A673 (cell line): ENCODE data around the gene ATP1A1. TPM values are rescaled to one million over a fixed set of nuclear protein-coding genes. Genes with fewer than 3 reads are reported as not detected.

Source experiments
- BruUV-seq: library from RNA; stranded (reverse); fragments of 400-500 nt; replicated peaks from 2 replicates; lab custom pipeline; 2021; lab: Mats Ljungman, UMichigan
- CTCF ChIA-PET: fragments of 300-600 bp; sonication (Branson Sonifier 250); formaldehyde crosslinking; loops from one replicate; lab custom pipeline; 2022; ENCODE audit warnings: antibody characterized with exemption; lab: Charles Lee
- POLR2A ChIA-PET: fragments of 300-600 bp; sonication (Branson Sonifier 250); formaldehyde crosslinking; loops from one replicate; lab custom pipeline; 2022; ENCODE audit warnings: antibody characterized with exemption; ENCODE audit not compliant: low non-redundant PET; lab: Charles Lee
- DNase-seq: peaks from one replicate; pipeline ENCODE4 v3.0.0-alpha.2; 2015; ENCODE audit warnings: low spot score
- H3K27ac ChIP-seq: fragments of 200-600 bp; sonication (generic); 2 replicates; pipeline ENCODE4 v1.5.1; 2016; ENCODE audit warnings: mixed run types, low read depth, mild to moderate bottlenecking, mixed read lengths, antibody characterized with exemption, low read length; ENCODE audit not compliant: poor library complexity, severe bottlenecking
- H3K27me3 ChIP-seq: fragments of 200-600 bp; sonication (generic); replicated peaks from 2 replicates; pipeline ENCODE4 v1.6.1; 2017; ENCODE audit warnings: mixed run types, low read depth, mild to moderate bottlenecking, mixed read lengths, antibody characterized with exemption, low read length; ENCODE audit not compliant: insufficient read depth, poor library complexity
- H3K36me3 ChIP-seq: fragments of 200-600 bp; sonication (generic); 2 replicates; pipeline ENCODE4 v1.6.1; 2016; ENCODE audit warnings: mixed run types, mild to moderate bottlenecking, mixed read lengths, antibody characterized with exemption, low read length; ENCODE audit not compliant: insufficient read depth, poor library complexity, severe bottlenecking
- H3K4me1 ChIP-seq: fragments of 200-600 bp; sonication (generic); 2 replicates; pipeline ENCODE4 v1.6.1; 2017; ENCODE audit warnings: mixed run types, mild to moderate bottlenecking, mixed read lengths, antibody characterized with exemption, low read length; ENCODE audit not compliant: insufficient read depth, poor library complexity, severe bottlenecking
- H3K4me3 ChIP-seq: fragments of 200-600 bp; sonication (generic); 2 replicates; pipeline ENCODE4 v1.5.1; 2016; ENCODE audit warnings: low read depth, mixed run types, mild to moderate bottlenecking, mixed read lengths, low read length; ENCODE audit not compliant: poor library complexity, severe bottlenecking
- H3K9me3 ChIP-seq: fragments of 200-600 bp; sonication (generic); 2 replicates; pipeline ENCODE4 v1.6.1; 2016; ENCODE audit warnings: mixed run types, low read depth, mild to moderate bottlenecking, mixed read lengths, antibody characterized with exemption, low read length; ENCODE audit not compliant: poor library complexity, severe bottlenecking
- CTCF ChIP-seq: fragments of 300-800, 200-600 bp; sonication (generic); conservative IDR thresholded peaks from 2 replicates; pipeline ENCODE4 v1.5.1; 2017; ENCODE audit warnings: low read depth, mild to moderate bottlenecking, antibody characterized with exemption, low read length, moderate library complexity, mixed read lengths
- EZH2 ChIP-seq: fragments of 200-600 bp; sonication (generic); IDR thresholded peaks from 2 replicates; pipeline ENCODE4 v1.6.1; 2017; ENCODE audit warnings: borderline replicate concordance, low read depth, mild to moderate bottlenecking, mixed read lengths, antibody characterized with exemption, low read length; ENCODE audit not compliant: poor library complexity, severe bottlenecking
- intact Hi-C: fragments of 100-400 bp; cut with micrococcal nuclease; formaldehyde crosslinking; loops from one replicate; pipeline ENCODE4 v1.10.0; 2022; ENCODE audit not compliant: unreplicated experiment
- total RNA-seq: library from RNA; stranded (reverse); gene quantifications from 2 replicates; pipeline ENCODE4 v1.2.3, GENCODE V29; 2021

The ATP1A1 gene
- total RNA-seq, 1 experiment from 2014 or later, result 1,420 TPM

GRCh38 chr1:116340506-116341231 lies 32.4 kb upstream of the ATP1A1 start:
- CTCF ChIA-PET, result no interaction called here
- Histone ChIP-seq H3K9me3 (no peaks in the 10 kb centered on the region), H3K4me1 (no peaks in the 10 kb centered on the region), H3K4me3 (no peak overlapping the region), H3K27ac (no peak overlapping the region), H3K27me3 (no peaks in the 10 kb centered on the region), H3K36me3 (no peaks in the 10 kb centered on the region)
- intact Hi-C loops, result no loop called here
- DNase-seq, result no peak
- POLR2A ChIA-PET, result no interaction called here
- no peak for TF ChIP-seq CTCF
- no peak for TF ChIP-seq EZH2
- BruUV-seq, result no TSS peak

- no peak for TF ChIP-seq CTCF
- TF ChIP-seq EZH2, result no peak
- H3K27ac ChIP-seq, result no peak overlapping the region
- no peaks in the 10 kb centered on the region for H3K4me1 ChIP-seq
- H3K9me3 ChIP-seq, result no peaks in the 10 kb centered on the region
- BruUV-seq, result no TSS peak
- DNase-seq, result no peak
- POLR2A ChIA-PET, result no interaction called here
- H3K27me3 ChIP-seq, result no peaks in the 10 kb centered on the region
- no peaks in the 10 kb centered on the region for H3K36me3 ChIP-seq
- CTCF ChIA-PET, result no interaction called here
- intact Hi-C loops, result no loop called here
- H3K4me3 ChIP-seq, result no peak overlapping the region
These were observed 30.0 kb upstream of the ATP1A1 start for GRCh38 chr1:116343019-116343418.

DNA sequence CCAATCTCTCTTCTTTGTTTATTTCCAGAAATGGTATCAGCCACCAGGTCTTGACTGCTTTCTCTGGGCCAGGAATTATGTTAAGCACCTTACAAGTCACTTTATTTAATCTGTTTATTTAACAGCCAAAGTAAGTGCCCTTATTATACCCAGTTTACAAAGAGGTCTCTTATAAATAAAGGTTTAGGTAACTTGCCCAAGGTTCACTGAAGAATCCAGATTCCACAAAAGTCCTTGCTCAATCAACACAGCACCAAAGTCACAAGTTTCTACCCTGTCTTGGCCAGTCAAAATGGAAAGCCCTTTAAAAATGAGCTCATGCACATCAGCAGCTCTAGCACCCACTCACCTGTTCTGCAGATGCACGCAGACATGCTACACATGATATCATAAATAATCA lies 28.0 kb upstream of the ATP1A1 start:
- Histone ChIP-seq H3K36me3 (no peaks in the 10 kb centered on the region), H3K4me1 (peaks cover 9% of the 10 kb centered on the region), H3K27me3 (no peaks in the 10 kb centered on the region), H3K9me3 (peaks cover 7% of the 10 kb centered on the region), H3K27ac (no peak overlapping the region), H3K4me3 (no peak overlapping the region)
- no peak for DNase-seq
- BruUV-seq, result no TSS peak
- TF ChIP-seq EZH2, result no peak
- POLR2A ChIA-PET, result no interaction called here
- intact Hi-C loops, result no loop called here
- CTCF ChIA-PET, result no interaction called here

DNA sequence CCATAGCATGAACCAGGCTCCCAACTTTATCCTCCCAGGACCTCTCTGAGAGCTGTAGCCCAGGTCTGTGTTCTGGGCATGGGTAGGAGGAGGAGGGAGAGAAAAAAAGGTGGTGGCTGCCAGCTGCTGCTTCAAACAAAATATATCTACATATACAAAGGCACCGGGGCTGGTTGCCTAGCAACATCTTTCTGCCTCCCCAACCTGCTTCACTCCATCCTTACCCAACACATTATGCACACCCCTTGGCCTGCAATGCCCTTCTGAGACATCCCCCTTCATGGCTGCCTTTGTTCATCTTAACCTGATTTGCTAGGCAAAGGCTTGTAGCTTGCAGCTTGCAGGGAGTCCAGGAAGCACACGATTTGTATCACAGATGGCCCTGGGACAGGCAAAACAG lies 27.2 kb upstream of the ATP1A1 start:
- H3K27me3 ChIP-seq, result no peaks in the 10 kb centered on the region
- H3K4me1 ChIP-seq, result peaks cover 16% of the 10 kb centered on the region
- BruUV-seq, result no TSS peak
- no peak for TF ChIP-seq CTCF
- no peaks in the 10 kb centered on the region for H3K36me3 ChIP-seq
- intact Hi-C loops, result no loop called here
- no peak for DNase-seq
- no peak overlapping the region for H3K4me3 ChIP-seq
- ChIA-PET POLR2A (no interaction called here), CTCF (no interaction called here)
- H3K27ac ChIP-seq, result no peak overlapping the region
- H3K9me3 ChIP-seq, result peaks cover 7% of the 10 kb centered on the region
